Endothelial cell of umbilical vein (primary cell): Measurements from ENCODE around the gene CFAP99. TPM values are rescaled to one million over a fixed set of nuclear protein-coding genes. Genes with fewer than 3 reads are reported as not detected.

Experiments used
- BruUV-seq: library from RNA; stranded (reverse); fragments of 400-500 nt; replicated peaks from 2 replicates; lab custom pipeline; 2021; lab: Mats Ljungman, UMichigan
- CTCF ChIA-PET: fragments of 300-600, 350-600 bp; sonication (Branson Sonifier 250); formaldehyde crosslinking; loops from one replicate; lab custom pipeline; 2021; ENCODE audit warnings: antibody characterized with exemption, inconsistent platforms; lab: Charles Lee
- POLR2A ChIA-PET: fragments of 300-600, 350-600 bp; sonication (Branson Sonifier 250); formaldehyde crosslinking; loops from one replicate; lab custom pipeline; 2021; ENCODE audit warnings: antibody characterized with exemption, inconsistent platforms; lab: Charles Lee
- DNase-seq: peaks from one replicate; pipeline ENCODE4 v3.0.0-alpha.2; 2011; ENCODE audit warnings: low read depth, low spot score
- FAIRE-seq: peaks from 2 replicates; lab custom pipeline; 2011; peaks lifted over from hg19 to GRCh38; lab: Jason Lieb, UNC
- H2AFZ ChIP-seq: 2 replicates; pipeline ENCODE4 v1.6.0; 2012; ENCODE audit warnings: low read depth, low read length, control low read depth, inconsistent platforms
- H3K27ac ChIP-seq: 2 replicates; pipeline ENCODE4 v1.5.1; 2011; ENCODE audit warnings: low read depth, mild to moderate bottlenecking, control low read depth, low read length, moderate library complexity; ENCODE audit not compliant: insufficient read depth
- H3K27me3 ChIP-seq, 2 experiments: 2 replicates each; pipeline versions ENCODE4 v1.6.0 to v1.6.1; 2011; ENCODE audit warnings: low read length in 2 of 2, mixed read lengths in 1 of 2; ENCODE audit not compliant: control insufficient read depth in 2 of 2, insufficient read depth in 2 of 2
- H3K36me3 ChIP-seq, 2 experiments: 2 replicates in 1 of 2; 3 replicates in 1 of 2; pipeline ENCODE4 v1.5.1; 2011; ENCODE audit warnings: low read length in 2 of 2, mild to moderate bottlenecking in 1 of 2, moderate library complexity in 1 of 2; ENCODE audit not compliant: control insufficient read depth in 2 of 2, insufficient read depth in 2 of 2; ENCODE audit errors: extremely low read depth in 1 of 2
- H3K4me1 ChIP-seq: 3 replicates; pipeline ENCODE4 v1.5.1; 2011; ENCODE audit warnings: mild to moderate bottlenecking, low read length; ENCODE audit not compliant: control insufficient read depth, insufficient read depth; ENCODE audit errors: extremely low read depth
- H3K4me2 ChIP-seq: 2 replicates; pipeline ENCODE4 v1.6.1; 2011; ENCODE audit warnings: low read length, control low read depth, mixed read lengths; ENCODE audit not compliant: insufficient read depth
- H3K4me3 ChIP-seq, 3 experiments: fragments of 200-600 bp in 1 of 3; sonication (generic), shearing (Covaris generic) in 1 of 3; replicated peaks in 1 of 3; 2 replicates each; pipeline ENCODE4 v1.5.1; 2011 to 2016; ENCODE audit warnings: control low read depth in 3 of 3, low read length in 3 of 3, mild to moderate bottlenecking in 2 of 3, inconsistent platforms in 1 of 3, low read depth in 1 of 3, moderate library complexity in 1 of 3; ENCODE audit not compliant: insufficient read depth in 1 of 3
- H3K79me2 ChIP-seq: 2 replicates; pipeline ENCODE4 v1.6.0; 2012; ENCODE audit warnings: low read length, inconsistent platforms; ENCODE audit not compliant: control insufficient read depth, insufficient read depth
- H3K9ac ChIP-seq: replicated peaks from 2 replicates; pipeline ENCODE3; 2011; ENCODE audit warnings: low read length, control low read depth; ENCODE audit not compliant: insufficient read depth; ENCODE audit errors: extremely low read depth
- H3K9me1 ChIP-seq: replicated peaks from 3 replicates; pipeline ENCODE4 v1.6.0; 2011; ENCODE audit warnings: mild to moderate bottlenecking, low read length; ENCODE audit not compliant: control insufficient read depth, insufficient read depth; ENCODE audit errors: extremely low read depth
- H3K9me3 ChIP-seq: replicated peaks from 2 replicates; pipeline ENCODE4 v1.5.1; 2012; ENCODE audit warnings: low read length, inconsistent platforms; ENCODE audit not compliant: control insufficient read depth, insufficient read depth
- H4K20me1 ChIP-seq: replicated peaks from 2 replicates; pipeline ENCODE3; 2011; ENCODE audit warnings: mild to moderate bottlenecking, low read length; ENCODE audit not compliant: control insufficient read depth, insufficient read depth; ENCODE audit errors: extremely low read depth
- EZH2 ChIP-seq: IDR thresholded peaks from 2 replicates; pipeline ENCODE4 v1.6.1; 2012; ENCODE audit warnings: borderline replicate concordance, low read depth, mild to moderate bottlenecking, moderate library complexity, low read length, inconsistent platforms; ENCODE audit not compliant: severe bottlenecking
- FOS ChIP-seq: IDR thresholded peaks from 2 replicates; pipeline ENCODE4 v1.6.1; 2011; ENCODE audit warnings: mild to moderate bottlenecking, low read length, moderate library complexity, borderline replicate concordance; ENCODE audit not compliant: insufficient read depth
- GATA2 ChIP-seq: IDR thresholded peaks from 2 replicates; pipeline ENCODE4 v1.7.0; 2011; ENCODE audit warnings: low read depth, mild to moderate bottlenecking, moderate library complexity, mixed read lengths, low read length; ENCODE audit not compliant: insufficient read length, insufficient read depth
- MYC ChIP-seq: IDR thresholded peaks from one replicate; pipeline ENCODE4 v1.6.1; 2011; ENCODE audit warnings: mild to moderate bottlenecking, low read depth, low read length
- POLR2A ChIP-seq: IDR thresholded peaks from 2 replicates; pipeline ENCODE4 v1.6.1; 2012; ENCODE audit warnings: low read depth, mild to moderate bottlenecking, control low read depth, low read length
- POLR2AphosphoS5 ChIP-seq: IDR thresholded peaks from 2 replicates; pipeline ENCODE4 v1.6.1; 2012; ENCODE audit warnings: low read depth, mild to moderate bottlenecking, control low read depth, low read length, moderate library complexity; ENCODE audit not compliant: insufficient read depth
- dilution Hi-C: fragments of 300-500 bp; cut with MboI; formaldehyde crosslinking; loops from one replicate; pipeline ENCODE4 v1.15.0; 2019; ENCODE audit warnings: low sequenced_read_pairs; ENCODE audit not compliant: extremely low pct_ligation_motif_present
- intact Hi-C: fragments of 100-400 bp; cut with micrococcal nuclease; formaldehyde crosslinking; loops from one replicate; pipeline ENCODE4 v1.10.0; 2022
- polyA plus RNA-seq, 4 experiments: library from polyadenylated mRNA; depleted of rRNA in 3 of 4; stranded (reverse) in 3 of 4; unstranded in 1 of 4; fragments of >200 nt; gene quantifications; 2 replicates each; pipeline versions ENCODE4 v1.2.1 to v1.2.3, GENCODE V29; 2011 to 2012; ENCODE audit warnings: missing spikeins in 1 of 4
- total RNA-seq: library from RNA; stranded (reverse); gene quantifications from 2 replicates; pipeline ENCODE4 v1.2.3, GENCODE V29; 2021
- TF ChIP-seq, protein P1 (sequence below): IDR thresholded peaks from 2 replicates; pipeline ENCODE4 v1.6.1; 2011; ENCODE audit not compliant: insufficient read depth, insufficient read length

The CFAP99 gene
- total and polyA plus RNA-seq, 2 donors (not counting 3 experiments of a cell fraction or from before 2014, with no cell fraction given): 0.03 TPM; not detected in 1

DNA sequence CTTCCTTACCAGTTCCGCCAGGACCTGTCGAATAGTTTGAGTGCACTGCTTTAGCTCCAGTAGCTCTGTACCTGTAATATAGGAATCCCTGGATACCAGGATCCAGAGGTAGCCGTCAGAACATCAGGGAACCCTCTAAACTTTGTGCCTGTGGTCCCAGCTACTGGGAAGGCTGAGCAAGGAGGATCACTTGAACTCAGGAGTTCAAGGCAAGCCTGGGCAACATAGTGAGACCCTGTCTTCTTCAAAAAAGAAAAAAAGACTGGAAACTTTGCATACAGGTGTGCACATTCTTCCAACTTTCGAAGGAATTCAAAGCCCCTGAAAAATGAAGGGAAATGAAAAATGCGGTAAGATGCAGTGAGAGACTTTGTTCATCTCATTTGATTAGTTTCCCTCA is 85.1 kb downstream of the CFAP99 start:
- Histone ChIP-seq H3K36me3 (peaks cover 22% of the 10 kb centered on the region in 2 experiments), H3K9ac (no peak overlapping the region), H2AFZ (no peak overlapping the region), H3K27me3 (no peaks in the 10 kb centered on the region), H3K9me3 (no peaks in the 10 kb centered on the region), H3K4me2 (no peak overlapping the region), H3K27ac (no peak overlapping the region), H3K4me1 (peaks cover 2% of the 10 kb centered on the region), H3K4me3 (no peak overlapping the region), H3K9me1 (no peaks in the 10 kb centered on the region), H4K20me1 (peaks cover 2% of the 10 kb centered on the region), H3K79me2 (peaks cover 55% of the 10 kb centered on the region)
- CTCF ChIA-PET: no interaction called here
- no peak for DNase-seq
- dilution Hi-C loops (no loop called here), intact Hi-C loops (no loop called here)
- TF ChIP-seq EZH2 (no peak), POLR2AphosphoS5 (no peak), GATA2 (no peak), MYC (no peak), POLR2A (no peak), FOS (no peak)
- TF ChIP-seq, protein P1, sequence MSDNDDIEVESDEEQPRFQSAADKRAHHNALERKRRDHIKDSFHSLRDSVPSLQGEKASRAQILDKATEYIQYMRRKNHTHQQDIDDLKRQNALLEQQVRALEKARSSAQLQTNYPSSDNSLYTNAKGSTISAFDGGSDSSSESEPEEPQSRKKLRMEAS: no peak
- POLR2A ChIA-PET: no interaction called here
- peak; percentile 49 for FAIRE-seq
- no TSS peak for BruUV-seq

GRCh38 chr4:2507259-2507658 is 88.5 kb downstream of the CFAP99 start:
- Histone ChIP-seq H3K4me3 (no peak overlapping the region), H3K79me2 (peaks cover 48% of the 10 kb centered on the region), H3K9me3 (no peaks in the 10 kb centered on the region), H3K9me1 (no peaks in the 10 kb centered on the region), H3K4me2 (no peak overlapping the region), H3K4me1 (peaks cover 2% of the 10 kb centered on the region), H2AFZ (no peak overlapping the region), H3K9ac (no peak overlapping the region), H3K36me3 (peaks cover 12 to 30% of the 10 kb centered on the region in 2 experiments), H3K27ac (no peak overlapping the region), H3K27me3 (no peaks in the 10 kb centered on the region), H4K20me1 (no peaks in the 10 kb centered on the region)
- CTCF ChIA-PET: interaction anchor here (2.0 kb wide), 1 partner anchor 287 kb away, joined by 9 read pairs; no protein-coding TSS in a partner anchor
- POLR2A ChIA-PET: no interaction called here
- peak; percentile 46 for FAIRE-seq
- TF ChIP-seq EZH2: no peak
- TF ChIP-seq, protein P1: no peak
- no peak for TF ChIP-seq FOS
- no peak for TF ChIP-seq POLR2AphosphoS5
- no peak for TF ChIP-seq MYC
- no peak for DNase-seq
- intact Hi-C loops: no loop called here
- no TSS peak for BruUV-seq
- dilution Hi-C loops: no loop called here
